Motor neuron (in vitro differentiated cells): ENCODE measurements around the gene DISP3. TPM values are rescaled to one million over a fixed set of nuclear protein-coding genes. Genes with fewer than 3 reads are reported as not detected.

Experiments used
- ATAC-seq, 8 experiments: fragments of 200-7000 bp; cut with Tn5 transposase; replicated peaks in 6 of 8; 2 replicates each; pipeline ENCODE4 v1.8.0; 2021; ENCODE audit warnings: mild to moderate bottlenecking in 8 of 8, moderate library complexity in 8 of 8
- H3K27ac ChIP-seq, 2 donors: fragments of 250-450 bp; sonication (Bioruptor Pico); 2 replicates each; pipeline ENCODE4 v1.9.0; 2021; ENCODE audit warnings: antibody characterized with exemption in 2 of 2, mild to moderate bottlenecking in 2 of 2, moderate library complexity in 1 of 2
- H3K4me1 ChIP-seq, 2 donors: fragments of 250-450 bp; sonication (Bioruptor Pico); replicated peaks in 1 of 2; 2 replicates each; pipeline ENCODE4 v1.6.1; 2021; ENCODE audit warnings: antibody characterized with exemption in 2 of 2, mild to moderate bottlenecking in 2 of 2, moderate library complexity in 1 of 2
- H3K4me3 ChIP-seq, 5 donors: fragments of 250-450 bp; sonication (Bioruptor Pico); 2 replicates each; pipeline ENCODE4 v1.9.0; 2021; ENCODE audit warnings: antibody characterized with exemption in 5 of 5, mild to moderate bottlenecking in 5 of 5, moderate library complexity in 4 of 5
- WGBS, 10 experiments: fragments of 450-650 bp; shearing (Covaris generic); methylation state at CpG; one replicate each; pipeline ENCODE4 v1.0.0; 2022; 5-methylcytosine and 5-hydroxymethylcytosine counted together
- in situ Hi-C, 9 experiments: fragments of 400-800 bp; cut with MboI; loops; one replicate each; pipeline ENCODE4 v1.15.0; 2021; ENCODE audit warnings: low sequenced_read_pairs in 9 of 9, low pct_unique_long_range_greater_than_20kb in 2 of 9; ENCODE audit not compliant: unreplicated experiment in 9 of 9
- total RNA-seq, 8 experiments: library from RNA; unstranded; fragments of 300-600 nt; gene quantifications; 2 replicates each; pipeline versions ENCODE4 v1.2.3 to v1.2.4, GENCODE V29; 2022

DISP3 gene
- total RNA-seq = 10 to 100 TPM in 4 of 8 experiments, 1 to 10 TPM in 1, under 1 TPM in 3; 0.18 to 23.4 (median 8.5) TPM

DNA sequence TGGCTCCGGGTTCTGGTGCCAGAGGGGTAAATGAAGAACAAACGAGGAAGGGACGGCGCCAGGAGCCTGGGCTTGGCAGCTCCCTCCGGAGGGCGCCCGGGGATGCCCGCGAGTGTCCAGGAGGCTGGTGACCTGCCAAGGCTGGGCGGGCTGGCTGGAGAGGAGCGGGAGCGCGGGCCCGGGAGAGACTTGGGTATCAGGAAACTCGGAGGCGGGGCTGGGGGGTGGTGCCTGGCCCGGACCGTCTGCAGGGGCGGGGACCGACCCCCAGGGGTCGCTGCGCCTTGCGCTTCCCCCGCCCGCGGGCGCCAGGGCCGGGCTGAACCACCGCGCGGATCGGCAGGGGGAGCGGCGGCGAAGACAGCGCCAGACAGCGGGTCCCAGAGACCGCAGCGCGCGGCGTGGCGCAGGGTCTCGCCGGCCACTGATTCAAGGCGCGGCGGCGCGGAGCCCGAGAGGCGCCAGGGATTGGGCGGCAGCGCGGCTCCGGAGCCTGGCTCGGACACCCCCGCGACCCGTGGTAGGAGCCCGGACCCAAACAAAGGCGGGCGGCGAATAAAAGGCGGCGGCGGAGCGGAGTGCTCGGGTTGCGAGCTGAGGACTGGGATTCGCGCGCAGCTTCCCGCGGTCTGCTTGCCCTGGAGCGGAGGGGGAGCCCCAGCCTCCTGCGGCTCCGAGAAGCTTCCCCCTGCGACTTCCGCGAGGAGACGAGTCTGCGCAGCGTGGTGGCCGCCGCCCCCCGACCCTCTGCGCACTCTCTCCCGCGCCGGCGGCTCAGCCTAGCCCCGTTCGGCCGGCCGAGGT, at the start of gene DISP3:
TSS of gene DISP3 (plus strand) at position 585 of the 804 bp plus-strand sequence. CDS start 21,838 bp downstream, outside the sequence.
- Histone ChIP-seq H3K4me1 (peaks cover 36 to 37% of the 10 kb centered on the region in 2 donors), H3K27ac (peak within 1 kb of the TSS; percentile 97), H3K4me3 (peak within 1 kb of the TSS; percentile 48 to 69 (median 56))
- peak; percentile 82 to 90 (median 86) for ATAC-seq
- WGBS, 10 experiments = 0 to 20% (median 1%) methylated on average over 1 to 24 of the region's 96 CpGs; no CpG with 5 or more reads in 5 of the 10 experiments
- in situ Hi-C loops = loop anchor here in 1 of 9 experiments (25.0 kb wide), 1 partner anchor 159 kb away; no protein-coding TSS in a partner anchor

GRCh38 chr1:11429226-11429625, 49.7 kb upstream of the DISP3 start:
- in situ Hi-C loops = no loop called here
- no peak for ATAC-seq
- H3K4me1 ChIP-seq = peaks cover 3 to 12% of the 10 kb centered on the region in 2 donors
- H3K4me3 ChIP-seq = no peak overlapping the region
- 0 to 78% (median 71%) methylated on average over 1 to 6 of the region's 6 CpGs; no CpG with 5 or more reads in 4 of the 10 experiments for WGBS, 10 experiments
- no peak overlapping the region for H3K27ac ChIP-seq

DNA sequence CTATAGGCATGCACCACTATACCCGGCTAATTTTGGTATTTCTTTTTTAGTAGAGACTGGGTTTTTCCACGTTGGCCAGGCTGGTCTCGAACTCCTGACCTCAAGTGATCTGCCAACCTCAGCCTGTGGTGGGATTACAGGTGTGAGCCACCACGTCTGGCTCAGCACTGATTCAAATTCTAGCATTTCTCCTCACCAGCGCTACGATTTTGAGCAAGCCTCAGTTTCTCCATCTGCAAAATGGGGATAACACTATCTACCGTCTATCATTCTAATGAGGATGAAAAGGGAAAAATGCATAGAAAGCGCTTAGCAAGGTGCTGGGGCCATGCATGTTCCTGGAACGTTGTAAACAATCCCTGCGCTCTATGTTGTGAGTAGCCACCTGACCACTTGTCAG, 49.0 kb upstream of the DISP3 start:
- no peak overlapping the region for H3K4me3 ChIP-seq
- ATAC-seq = no peak
- peaks cover 10 to 19% of the 10 kb centered on the region in 2 donors for H3K4me1 ChIP-seq
- in situ Hi-C loops = no loop called here
- WGBS, 10 experiments = 36 to 100% (median 81%) methylated on average over 1 to 3 of the region's 10 CpGs; no CpG with 5 or more reads in 4 of the 10 experiments
- H3K27ac ChIP-seq = no peak overlapping the region

- Histone ChIP-seq H3K4me1 (peaks cover 29 to 34% of the 10 kb centered on the region in 2 donors), H3K4me3 (no peak overlapping the region), H3K27ac (no peak overlapping the region)
- in situ Hi-C loops = no loop called here
- WGBS, 10 experiments = 39 to 93% (median 79%) methylated on average over 2 to 13 of the region's 16 CpGs
- peak in 3 of 8 experiments; percentile 19 to 23 (median 21) for ATAC-seq
Observed at GRCh38 chr1:11431941-11432507, 46.9 kb upstream of the DISP3 start.

GRCh38 chr1:11432526-11432925, 46.4 kb upstream of the DISP3 start:
- Histone ChIP-seq H3K4me3 (no peak overlapping the region), H3K27ac (no peak overlapping the region), H3K4me1 (peaks cover 29 to 34% of the 10 kb centered on the region in 2 donors)
- in situ Hi-C loops = no loop called here
- no peak for ATAC-seq
- WGBS, 10 experiments = 0 to 100% (median 81%) methylated on average over 1 to 4 of the region's 4 CpGs; no CpG with 5 or more reads in 2 of the 10 experiments

- peaks cover 38 to 39% of the 10 kb centered on the region in 2 donors for H3K4me1 ChIP-seq
- H3K4me3 ChIP-seq = no peak overlapping the region
- ATAC-seq = peak in 5 of 8 experiments; percentile 84 to 91 (median 89)
- in situ Hi-C loops = no loop called here
- 20 to 100% (median 47%) methylated on average over 1 to 3 of the region's 5 CpGs; no CpG with 5 or more reads in 5 of the 10 experiments for WGBS, 10 experiments
- H3K27ac ChIP-seq = peak overlapping the region; percentile 11 to 75
Observed at GRCh38 chr1:11434501-11434900, 44.5 kb upstream of the DISP3 start.

- peak overlapping the region; percentile 11 to 75 for H3K27ac ChIP-seq
- peaks cover 40 to 42% of the 10 kb centered on the region in 2 donors for H3K4me1 ChIP-seq
- no peak overlapping the region for H3K4me3 ChIP-seq
- 65 to 83% (median 77%) methylated on average over 4 to 9 of the region's 11 CpGs; no CpG with 5 or more reads in 5 of the 10 experiments for WGBS, 10 experiments
- ATAC-seq = peak in 2 of 8 experiments; percentile 13 to 31
- in situ Hi-C loops = no loop called here
Observed at GRCh38 chr1:11434926-11435325, 44.0 kb upstream of the DISP3 start.

GRCh38 chr1:11438996-11439395, 40.0 kb upstream of the DISP3 start:
- WGBS, 10 experiments = 0 to 72% (median 43%) methylated on average over 2 to 7 of the region's 7 CpGs; no CpG with 5 or more reads in 2 of the 10 experiments
- in situ Hi-C loops = no loop called here
- peak in 2 of 8 experiments; percentile 26 to 34 for ATAC-seq
- Histone ChIP-seq H3K4me3 (no peak overlapping the region), H3K27ac (peak overlapping the region; percentile 2 to 20), H3K4me1 (peaks cover 38 to 39% of the 10 kb centered on the region in 2 donors)

GRCh38 chr1:11441211-11441952, 37.6 kb upstream of the DISP3 start:
- peak in 1 of 8 experiments; percentile 10 for ATAC-seq
- in situ Hi-C loops = no loop called here
- Histone ChIP-seq H3K27ac (no peak overlapping the region), H3K4me1 (peaks cover 16 to 18% of the 10 kb centered on the region in 2 donors), H3K4me3 (no peak overlapping the region)
- 0 to 96% (median 66%) methylated on average over 1 to 9 of the region's 11 CpGs for WGBS, 10 experiments

DNA sequence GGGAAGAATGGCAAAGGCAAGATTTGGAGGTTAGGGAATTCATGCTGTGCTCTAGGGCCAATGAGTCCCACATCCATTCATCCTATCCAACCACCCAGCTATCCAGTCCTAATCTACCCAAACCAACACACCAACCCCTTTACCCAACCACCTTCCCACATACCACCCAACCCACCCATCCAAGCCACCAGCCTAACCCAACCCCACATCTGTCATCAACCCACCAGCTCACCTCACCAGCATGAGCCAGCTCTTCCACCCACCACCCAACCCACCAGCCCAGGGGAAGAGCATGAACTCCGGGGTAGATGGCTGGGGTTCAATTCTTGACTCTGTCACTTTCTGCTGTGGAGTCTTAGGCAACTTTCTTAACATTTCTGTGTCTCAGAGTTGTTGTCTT, 35.9 kb upstream of the DISP3 start:
- peaks cover 11 to 18% of the 10 kb centered on the region in 2 donors for H3K4me1 ChIP-seq
- no peak for ATAC-seq
- WGBS, 10 experiments = 100% methylated on average over 1 of the region's 1 CpG; no CpG with 5 or more reads in 9 of the 10 experiments
- H3K4me3 ChIP-seq = no peak overlapping the region
- in situ Hi-C loops = no loop called here
- H3K27ac ChIP-seq = no peak overlapping the region

- WGBS, 10 experiments = 6 to 86% (median 64%) methylated on average over 1 to 6 of the region's 8 CpGs; no CpG with 5 or more reads in 1 of the 10 experiments
- peaks cover 10 to 20% of the 10 kb centered on the region in 2 donors for H3K4me1 ChIP-seq
- no peak overlapping the region for H3K4me3 ChIP-seq
- H3K27ac ChIP-seq = no peak overlapping the region
- in situ Hi-C loops = no loop called here
- ATAC-seq = no peak
Observed at GRCh38 chr1:11443961-11444658, 34.8 kb upstream of the DISP3 start.

DNA sequence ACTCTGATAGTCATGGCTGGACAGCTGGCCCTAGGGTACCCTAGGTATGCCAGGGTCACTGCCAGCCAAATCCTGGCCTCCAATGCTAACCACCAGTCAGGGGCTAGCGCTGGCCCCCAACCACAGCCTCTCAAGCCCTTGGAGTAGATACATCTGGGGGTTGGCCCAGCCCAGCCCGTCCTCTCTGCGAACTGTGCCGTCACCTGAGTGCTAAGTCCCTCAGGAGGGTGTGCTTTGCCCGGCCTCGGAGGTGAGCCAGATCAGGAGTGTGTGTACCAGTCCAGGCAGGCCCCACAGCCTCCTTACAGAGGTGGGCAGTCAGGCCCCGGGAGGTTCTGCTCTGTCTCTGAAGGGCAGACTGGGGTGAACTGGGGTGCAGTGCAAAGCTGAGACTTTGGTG, 34.0 kb upstream of the DISP3 start:
- Histone ChIP-seq H3K27ac (no peak overlapping the region), H3K4me3 (no peak overlapping the region), H3K4me1 (peaks cover 13 to 21% of the 10 kb centered on the region in 2 donors)
- WGBS, 10 experiments = 78 to 94% (median 85%) methylated on average over 1 to 7 of the region's 7 CpGs; no CpG with 5 or more reads in 6 of the 10 experiments
- ATAC-seq = peak in 2 of 8 experiments; percentile 3 to 13
- in situ Hi-C loops = no loop called here
